Measurements from ENCODE around the gene GBA3.

DNA sequence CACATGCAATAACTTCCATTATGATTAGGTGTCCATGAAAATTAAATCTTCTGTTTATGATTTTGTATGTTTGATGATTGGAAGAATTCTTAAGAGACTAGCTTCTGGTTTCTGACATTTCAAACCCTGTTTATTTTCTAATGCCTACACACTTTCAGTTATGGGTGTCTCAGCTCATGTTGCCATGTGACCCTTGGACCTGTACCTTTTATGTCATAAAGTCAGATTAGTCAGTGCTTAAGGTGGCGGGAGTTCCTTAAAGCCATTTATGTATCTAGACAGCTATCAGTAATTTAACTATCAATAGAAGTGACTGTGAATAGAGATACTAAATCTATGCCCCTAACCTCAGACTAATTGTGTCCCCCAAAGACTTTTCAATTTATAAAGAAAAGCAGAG, 155.6 kb downstream of the GBA3 start:
- TF ChIP-seq MYBL2 (CRISPR knock-in tag; IDR thresholded peaks at IDR 0.05) (no peak), ETV6 (CRISPR knock-in tag; IDR thresholded peaks at IDR 0.05) (no peak), ELF4 (CRISPR knock-in tag; IDR thresholded peaks at IDR 0.05; ENCODE audit: low read depth) (no peak), RELA (CRISPR knock-in tag; IDR thresholded peaks at IDR 0.05; ENCODE audit: borderline replicate concordance) (no peak), SP1 (CRISPR knock-in tag; conservative IDR thresholded peaks at IDR 0.05) (no peak), JUN (CRISPR knock-in tag; IDR thresholded peaks at IDR 0.05) (no peak)
- TF ChIP-seq, protein P1, sequence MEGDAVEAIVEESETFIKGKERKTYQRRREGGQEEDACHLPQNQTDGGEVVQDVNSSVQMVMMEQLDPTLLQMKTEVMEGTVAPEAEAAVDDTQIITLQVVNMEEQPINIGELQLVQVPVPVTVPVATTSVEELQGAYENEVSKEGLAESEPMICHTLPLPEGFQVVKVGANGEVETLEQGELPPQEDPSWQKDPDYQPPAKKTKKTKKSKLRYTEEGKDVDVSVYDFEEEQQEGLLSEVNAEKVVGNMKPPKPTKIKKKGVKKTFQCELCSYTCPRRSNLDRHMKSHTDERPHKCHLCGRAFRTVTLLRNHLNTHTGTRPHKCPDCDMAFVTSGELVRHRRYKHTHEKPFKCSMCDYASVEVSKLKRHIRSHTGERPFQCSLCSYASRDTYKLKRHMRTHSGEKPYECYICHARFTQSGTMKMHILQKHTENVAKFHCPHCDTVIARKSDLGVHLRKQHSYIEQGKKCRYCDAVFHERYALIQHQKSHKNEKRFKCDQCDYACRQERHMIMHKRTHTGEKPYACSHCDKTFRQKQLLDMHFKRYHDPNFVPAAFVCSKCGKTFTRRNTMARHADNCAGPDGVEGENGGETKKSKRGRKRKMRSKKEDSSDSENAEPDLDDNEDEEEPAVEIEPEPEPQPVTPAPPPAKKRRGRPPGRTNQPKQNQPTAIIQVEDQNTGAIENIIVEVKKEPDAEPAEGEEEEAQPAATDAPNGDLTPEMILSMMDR (IDR thresholded peaks at IDR 0.05) = no peak
- TF ChIP-seq, protein P2, sequence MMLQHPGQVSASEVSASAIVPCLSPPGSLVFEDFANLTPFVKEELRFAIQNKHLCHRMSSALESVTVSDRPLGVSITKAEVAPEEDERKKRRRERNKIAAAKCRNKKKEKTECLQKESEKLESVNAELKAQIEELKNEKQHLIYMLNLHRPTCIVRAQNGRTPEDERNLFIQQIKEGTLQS (CRISPR knock-in tag; conservative IDR thresholded peaks at IDR 0.05) = no peak
- TF ChIP-seq, protein P3, sequence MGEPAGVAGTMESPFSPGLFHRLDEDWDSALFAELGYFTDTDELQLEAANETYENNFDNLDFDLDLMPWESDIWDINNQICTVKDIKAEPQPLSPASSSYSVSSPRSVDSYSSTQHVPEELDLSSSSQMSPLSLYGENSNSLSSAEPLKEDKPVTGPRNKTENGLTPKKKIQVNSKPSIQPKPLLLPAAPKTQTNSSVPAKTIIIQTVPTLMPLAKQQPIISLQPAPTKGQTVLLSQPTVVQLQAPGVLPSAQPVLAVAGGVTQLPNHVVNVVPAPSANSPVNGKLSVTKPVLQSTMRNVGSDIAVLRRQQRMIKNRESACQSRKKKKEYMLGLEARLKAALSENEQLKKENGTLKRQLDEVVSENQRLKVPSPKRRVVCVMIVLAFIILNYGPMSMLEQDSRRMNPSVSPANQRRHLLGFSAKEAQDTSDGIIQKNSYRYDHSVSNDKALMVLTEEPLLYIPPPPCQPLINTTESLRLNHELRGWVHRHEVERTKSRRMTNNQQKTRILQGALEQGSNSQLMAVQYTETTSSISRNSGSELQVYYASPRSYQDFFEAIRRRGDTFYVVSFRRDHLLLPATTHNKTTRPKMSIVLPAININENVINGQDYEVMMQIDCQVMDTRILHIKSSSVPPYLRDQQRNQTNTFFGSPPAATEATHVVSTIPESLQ (CRISPR knock-in tag; IDR thresholded peaks at IDR 0.05) = no peak
- TF ChIP-seq, protein P4, sequence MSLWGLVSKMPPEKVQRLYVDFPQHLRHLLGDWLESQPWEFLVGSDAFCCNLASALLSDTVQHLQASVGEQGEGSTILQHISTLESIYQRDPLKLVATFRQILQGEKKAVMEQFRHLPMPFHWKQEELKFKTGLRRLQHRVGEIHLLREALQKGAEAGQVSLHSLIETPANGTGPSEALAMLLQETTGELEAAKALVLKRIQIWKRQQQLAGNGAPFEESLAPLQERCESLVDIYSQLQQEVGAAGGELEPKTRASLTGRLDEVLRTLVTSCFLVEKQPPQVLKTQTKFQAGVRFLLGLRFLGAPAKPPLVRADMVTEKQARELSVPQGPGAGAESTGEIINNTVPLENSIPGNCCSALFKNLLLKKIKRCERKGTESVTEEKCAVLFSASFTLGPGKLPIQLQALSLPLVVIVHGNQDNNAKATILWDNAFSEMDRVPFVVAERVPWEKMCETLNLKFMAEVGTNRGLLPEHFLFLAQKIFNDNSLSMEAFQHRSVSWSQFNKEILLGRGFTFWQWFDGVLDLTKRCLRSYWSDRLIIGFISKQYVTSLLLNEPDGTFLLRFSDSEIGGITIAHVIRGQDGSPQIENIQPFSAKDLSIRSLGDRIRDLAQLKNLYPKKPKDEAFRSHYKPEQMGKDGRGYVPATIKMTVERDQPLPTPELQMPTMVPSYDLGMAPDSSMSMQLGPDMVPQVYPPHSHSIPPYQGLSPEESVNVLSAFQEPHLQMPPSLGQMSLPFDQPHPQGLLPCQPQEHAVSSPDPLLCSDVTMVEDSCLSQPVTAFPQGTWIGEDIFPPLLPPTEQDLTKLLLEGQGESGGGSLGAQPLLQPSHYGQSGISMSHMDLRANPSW (CRISPR knock-in tag; conservative IDR thresholded peaks at IDR 0.05; ENCODE audit: low read depth) = no peak
- TF ChIP-seq, protein P5, sequence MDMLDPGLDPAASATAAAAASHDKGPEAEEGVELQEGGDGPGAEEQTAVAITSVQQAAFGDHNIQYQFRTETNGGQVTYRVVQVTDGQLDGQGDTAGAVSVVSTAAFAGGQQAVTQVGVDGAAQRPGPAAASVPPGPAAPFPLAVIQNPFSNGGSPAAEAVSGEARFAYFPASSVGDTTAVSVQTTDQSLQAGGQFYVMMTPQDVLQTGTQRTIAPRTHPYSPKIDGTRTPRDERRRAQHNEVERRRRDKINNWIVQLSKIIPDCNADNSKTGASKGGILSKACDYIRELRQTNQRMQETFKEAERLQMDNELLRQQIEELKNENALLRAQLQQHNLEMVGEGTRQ (CRISPR knock-in tag; IDR thresholded peaks at IDR 0.05) = no peak

Measured in WTC11 (cell line).